Measurements from ENCODE around the gene MRGPRX2. TPM values are rescaled to one million over a fixed set of nuclear protein-coding genes. Genes with fewer than 3 reads are reported as not detected.

Gene MRGPRX2
- total RNA-seq, 4 donors from 2014 or later = 0.13 to 0.49 TPM; not detected in 2

GRCh38 chr11:19080579-19080993, 20.1 kb upstream of the MRGPRX2 start:
- H3K4me3 ChIP-seq (ENCODE audit: low read depth, poor library complexity, severe bottlenecking) = no peak overlapping the region
- WGBS, 2 donors = 40 to 54% methylated on average over 6 of the region's 6 CpGs
- intact Hi-C loops (cut with DNase I; ENCODE audit: low total_unique reads) = no loop called here
- no peak for TF ChIP-seq CTCF (IDR thresholded peaks at IDR 0.05)
- no peak for TF ChIP-seq POLR2A (IDR thresholded peaks at IDR 0.05)
- DNase-seq (ENCODE audit: low spot score in 2 of 2) = peak in 1 of 2 donors; percentile 51

GRCh38 chr11:19079643-19080440, 19.3 kb upstream of the MRGPRX2 start:
- intact Hi-C loops (cut with DNase I; ENCODE audit: low total_unique reads) = no loop called here
- DNase-seq (ENCODE audit: low spot score in 2 of 2) = no peak
- TF ChIP-seq CTCF (IDR thresholded peaks at IDR 0.05) (no peak), POLR2A (IDR thresholded peaks at IDR 0.05) (no peak)
- no peak overlapping the region for H3K4me3 ChIP-seq (ENCODE audit: low read depth, poor library complexity, severe bottlenecking)
- 15 to 17% methylated on average over 6 of the region's 6 CpGs for WGBS, 2 donors

GRCh38 chr11:19077965-19078364, 17.4 kb upstream of the MRGPRX2 start:
- TF ChIP-seq CTCF (IDR thresholded peaks at IDR 0.05) (no peak), POLR2A (IDR thresholded peaks at IDR 0.05) (no peak)
- no peak overlapping the region for H3K4me3 ChIP-seq (ENCODE audit: low read depth, poor library complexity, severe bottlenecking)
- no peak for DNase-seq (ENCODE audit: low spot score in 2 of 2)
- intact Hi-C loops (cut with DNase I; ENCODE audit: low total_unique reads) = no loop called here

GRCh38 chr11:19076744-19077589, 16.4 kb upstream of the MRGPRX2 start:
- no peak overlapping the region for H3K4me3 ChIP-seq (ENCODE audit: low read depth, poor library complexity, severe bottlenecking)
- WGBS, 2 donors = 49 to 51% methylated on average over 10 of the region's 10 CpGs
- peak; percentile 51 to 94 for DNase-seq (ENCODE audit: low spot score in 2 of 2)
- intact Hi-C loops (cut with DNase I; ENCODE audit: low total_unique reads) = no loop called here
- TF ChIP-seq CTCF (IDR thresholded peaks at IDR 0.05) = peak in 1 of 3 donors; percentile 19
- TF ChIP-seq POLR2A (IDR thresholded peaks at IDR 0.05) = no peak

GRCh38 chr11:19075636-19076035, 15.1 kb upstream of the MRGPRX2 start:
- H3K4me3 ChIP-seq (ENCODE audit: low read depth, poor library complexity, severe bottlenecking) = no peak overlapping the region
- DNase-seq (ENCODE audit: low spot score in 2 of 2) = no peak
- WGBS, 2 donors = 57 to 72% methylated on average over 3 of the region's 3 CpGs
- intact Hi-C loops (cut with DNase I; ENCODE audit: low total_unique reads) = no loop called here
- no peak for TF ChIP-seq POLR2A (IDR thresholded peaks at IDR 0.05)
- TF ChIP-seq CTCF (IDR thresholded peaks at IDR 0.05) = no peak
